IPS DF 4.7 (cell line): ENCODE results near the gene ABCG1.

Source experiments
- DNase-seq: peaks from one replicate; pipeline ENCODE4 v3.0.0-alpha.2; 2013; ENCODE audit warnings: low spot score; ENCODE audit errors: extremely low read depth

Gene ABCG1

DNA sequence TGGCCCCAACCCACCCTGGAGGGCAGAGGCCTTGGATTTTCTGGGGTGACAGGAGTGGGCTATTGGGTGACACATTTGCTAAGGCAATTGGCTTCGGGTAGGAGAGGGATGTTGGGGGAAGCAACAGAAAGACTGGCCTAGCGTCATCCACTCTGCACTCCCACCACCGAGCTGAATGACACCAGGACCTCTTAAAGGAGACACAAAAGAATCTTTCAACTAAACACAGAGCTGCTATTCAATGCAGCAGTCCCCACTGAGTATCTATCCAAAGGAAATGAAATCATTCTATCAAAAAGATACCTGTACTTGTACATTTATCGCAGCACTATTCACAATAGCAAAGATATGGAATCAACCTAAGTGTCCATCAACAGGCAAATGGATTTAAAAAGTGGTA is 125.7 kb downstream of the ABCG1 start:
- DNase-seq: no peak

DNA sequence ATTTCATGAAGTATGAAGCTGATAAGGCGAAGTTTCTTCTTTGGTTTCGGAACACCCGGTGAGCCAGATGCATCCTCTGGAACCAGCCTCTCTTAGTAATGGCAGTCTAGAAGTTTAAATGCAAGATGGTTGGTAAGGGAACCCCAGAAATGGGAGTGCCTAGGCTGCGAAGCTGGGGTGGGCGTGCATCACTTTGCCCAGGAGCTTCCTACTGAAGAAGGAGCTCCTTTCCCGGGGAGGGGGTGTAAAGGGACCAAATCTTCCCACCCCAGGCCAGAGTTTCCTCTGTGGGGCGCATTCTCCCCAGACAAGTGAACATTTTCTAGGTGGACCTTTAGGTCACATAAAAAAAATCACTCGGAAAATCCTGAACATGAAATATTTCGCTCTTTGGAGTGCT is 127.5 kb downstream of the ABCG1 start:
- no peak for DNase-seq
